Heart left ventricle (tissue), 16 donors: ENCODE data around the gene C3orf52. TPM values are rescaled to one million over a fixed set of nuclear protein-coding genes. Genes with fewer than 3 reads are reported as not detected.

Experiments used
- ATAC-seq, 4 donors: fragments of 200-7000 bp; cut with Tn5 transposase; one replicate each; pipeline ENCODE4 v1.9.1; 2020 to 2022; ENCODE audit warnings: moderate library complexity in 4 of 4, mild to moderate bottlenecking in 3 of 4, moderate number of reproducible peaks in 1 of 4
- DNase-seq, 5 donors: peaks; one replicate each; pipeline ENCODE4 v3.0.0-alpha.2; 2020
- H3K27ac ChIP-seq, 12 donors: fragments of 200-600 bp; sonication (generic) in 4 of 12; one replicate each; pipeline versions ENCODE4 v1.5.0 to v1.8.0; 2016 to 2022; ENCODE audit warnings: mild to moderate bottlenecking in 2 of 12
- H3K27me3 ChIP-seq, 9 donors: fragments of 200-600 bp; sonication (generic) in 2 of 9; one replicate each; pipeline versions ENCODE4 v1.5.1 to v1.8.0; 2016 to 2022; ENCODE audit warnings: mild to moderate bottlenecking in 3 of 9
- H3K36me3 ChIP-seq, 9 donors: fragments of 200-600 bp; sonication (generic) in 2 of 9; one replicate each; pipeline versions ENCODE4 v1.5.0 to v1.8.0; 2018 to 2022; ENCODE audit warnings: mild to moderate bottlenecking in 2 of 9
- H3K4me1 ChIP-seq, 12 donors: fragments of 200-600 bp; sonication (generic) in 4 of 12; one replicate each; pipeline versions ENCODE4 v1.5.0 to v1.8.0; 2016 to 2022; ENCODE audit warnings: mild to moderate bottlenecking in 3 of 12
- H3K4me3 ChIP-seq, 12 donors: fragments of 200-600 bp; sonication (generic) in 4 of 12; one replicate each; pipeline versions ENCODE4 v1.5.0 to v1.8.0; 2017 to 2022; ENCODE audit warnings: mild to moderate bottlenecking in 9 of 12, moderate library complexity in 4 of 12
- H3K9me3 ChIP-seq, 12 donors: fragments of 200-600 bp; sonication (generic) in 4 of 12; one replicate each; pipeline versions ENCODE4 v1.5.0 to v1.8.0; 2016 to 2022; ENCODE audit warnings: mild to moderate bottlenecking in 1 of 12
- POLR2A ChIP-seq, 2 donors: fragments of 450-650 bp; IDR thresholded peaks; one replicate each; pipeline ENCODE4 v1.6.1; 2017; ENCODE audit warnings: antibody characterized with exemption in 2 of 2, mild to moderate bottlenecking in 2 of 2, moderate library complexity in 2 of 2
- WGBS, 4 donors: extraction: QIAGEN DNeasy Blood & Tissue Kit in 2 of 4; methylation state at CpG; one replicate each; pipeline versions ENCODE4 v1.1.5 to v1.1.7; 2013 to 2018; 5-methylcytosine and 5-hydroxymethylcytosine counted together
- intact Hi-C, 10 donors: fragments of 100-400 bp; cut with DNase I; formaldehyde crosslinking; loops; one replicate each; pipeline versions ENCODE4 v1.11.1 to v1.14.2; 2022
- polyA plus RNA-seq, 2 donors: library from polyadenylated mRNA; stranded (reverse); fragments of 200-250 nt; gene quantifications; one replicate each; pipeline ENCODE4 v1.2.3, GENCODE V29; 2013
- total RNA-seq, 9 donors: library from RNA; depleted of rRNA in 2 of 9; stranded (reverse); fragments of >200 nt in 2 of 9; fragmentation: NEBNext Ultra II Directional in 3 of 9; extraction: Animal tissue kit (Norgen Biotek cat#: 25700) in 3 of 9; gene quantifications; one replicate each; pipeline versions ENCODE4 v1.1.0 to v1.2.4, GENCODE V29; 2016 to 2023
- TF ChIP-seq, protein P1 (sequence below), 12 donors: fragments of 200-600 bp; sonication (generic) in 4 of 12; IDR thresholded peaks; one replicate each; pipeline versions ENCODE4 v1.5.0 to v1.8.0; 2018 to 2022; ENCODE audit warnings: antibody characterized with exemption in 12 of 12, mild to moderate bottlenecking in 5 of 12
- donor health status: ischemic (EF 13 %, LVEDD 7.1; RV severe dilation, severe dysfunction).
- donor health status: healthy with polysubstance abuse.
- donor health status: DM: no; HTN: yes; CAD: no.
- donor health status: DM: no; HTN: no; CAD: no.
- donor health status: ischemic (EF 25% LVEDD 6.9; RV normal size, moderate dysfunction).
- donor health status: ischemic (EF 25% LVEDD 5.7; RV mildly dilated, moderate dysfunction).
- donor health status: healthy.
- donor health status: DM: yes; HTN: yes; CAD: no.
- donor health status: ischemic (EF 35%, LVEDD 5.7; RV mildly dilated, moderate dysfunction).
- donor health status: nonischemic (EF 11% LVEDD 7.7; RV severe dilation, severe dysfunction).
- donor health status: DM: yes; HTN: yes; CAD: no.
- donor health status: PGD.
- donor health status: ischemic (EF 29% LVEDD 5.4; RV normal size, mild dysfunction).
- donor health status: nonischemic (EF 23%, LVEDD 6.1; RV moderate dilation, normal function).

The C3orf52 gene
- total and polyA plus RNA-seq, 11 donors: 1.4 to 9.6 (median 4.9) TPM

DNA sequence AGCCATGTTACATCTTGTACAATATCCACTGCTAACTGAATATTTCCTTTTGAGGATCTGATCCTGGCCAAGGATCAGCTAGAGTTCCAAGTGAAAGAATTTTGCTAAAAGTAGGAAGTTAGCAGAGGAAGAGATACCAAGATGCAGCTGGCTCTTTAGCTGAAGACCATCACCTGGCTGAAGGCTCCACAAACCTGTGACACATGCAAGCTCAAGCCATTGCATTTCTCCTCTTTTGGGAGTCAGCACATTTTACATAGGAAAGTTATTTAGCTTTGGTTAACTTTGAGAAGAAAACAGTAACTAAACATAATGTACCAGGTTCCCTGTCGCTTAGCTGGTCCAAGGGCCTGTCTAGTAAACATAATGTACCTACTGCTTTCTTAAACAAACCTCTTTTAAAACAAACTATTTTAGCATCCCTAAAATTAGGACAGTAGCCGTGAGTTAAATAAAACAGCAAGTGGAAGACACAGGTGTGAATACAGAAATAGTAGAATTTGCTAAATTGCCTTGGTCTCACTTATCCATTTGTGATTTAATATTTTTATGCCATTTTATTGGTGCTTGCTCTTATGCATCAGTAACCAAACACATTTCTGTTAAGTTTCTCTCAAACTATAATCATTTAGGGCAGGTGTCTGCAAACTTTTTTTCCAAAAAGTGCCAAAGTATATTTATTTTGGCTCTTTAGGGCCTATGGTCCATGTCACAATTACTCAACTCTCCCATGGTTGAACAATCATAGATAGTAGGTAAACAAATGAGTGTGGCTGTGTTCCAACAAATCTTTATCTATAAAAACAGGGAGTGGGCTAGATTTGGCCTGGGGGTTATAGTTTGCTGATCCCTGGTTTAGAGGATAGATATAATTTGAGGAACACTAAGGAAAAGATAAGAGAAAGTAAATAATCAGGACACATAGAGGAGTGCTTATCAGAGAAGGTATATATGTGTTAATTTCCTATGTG, 35.7 kb downstream of the C3orf52 start:
- intact Hi-C loops: loop anchor here in 1 of 10 donors (10.0 kb wide), 1 partner anchor 173 kb away; the partner anchor contains the start of gene SLC9C1
- H3K27ac ChIP-seq: no peak overlapping the region
- no peaks in the 10 kb centered on the region for H3K9me3 ChIP-seq
- no peak for TF ChIP-seq POLR2A (IDR thresholded peaks at IDR 0.05)
- TF ChIP-seq, protein P1, sequence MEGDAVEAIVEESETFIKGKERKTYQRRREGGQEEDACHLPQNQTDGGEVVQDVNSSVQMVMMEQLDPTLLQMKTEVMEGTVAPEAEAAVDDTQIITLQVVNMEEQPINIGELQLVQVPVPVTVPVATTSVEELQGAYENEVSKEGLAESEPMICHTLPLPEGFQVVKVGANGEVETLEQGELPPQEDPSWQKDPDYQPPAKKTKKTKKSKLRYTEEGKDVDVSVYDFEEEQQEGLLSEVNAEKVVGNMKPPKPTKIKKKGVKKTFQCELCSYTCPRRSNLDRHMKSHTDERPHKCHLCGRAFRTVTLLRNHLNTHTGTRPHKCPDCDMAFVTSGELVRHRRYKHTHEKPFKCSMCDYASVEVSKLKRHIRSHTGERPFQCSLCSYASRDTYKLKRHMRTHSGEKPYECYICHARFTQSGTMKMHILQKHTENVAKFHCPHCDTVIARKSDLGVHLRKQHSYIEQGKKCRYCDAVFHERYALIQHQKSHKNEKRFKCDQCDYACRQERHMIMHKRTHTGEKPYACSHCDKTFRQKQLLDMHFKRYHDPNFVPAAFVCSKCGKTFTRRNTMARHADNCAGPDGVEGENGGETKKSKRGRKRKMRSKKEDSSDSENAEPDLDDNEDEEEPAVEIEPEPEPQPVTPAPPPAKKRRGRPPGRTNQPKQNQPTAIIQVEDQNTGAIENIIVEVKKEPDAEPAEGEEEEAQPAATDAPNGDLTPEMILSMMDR (IDR thresholded peaks at IDR 0.05): no peak
- no peaks in the 10 kb centered on the region for H3K36me3 ChIP-seq
- H3K4me1 ChIP-seq: peaks cover 0 to 49% (median 4%) of the 10 kb centered on the region in 12 donors
- no peaks in the 10 kb centered on the region for H3K27me3 ChIP-seq
- no peak overlapping the region for H3K4me3 ChIP-seq
- WGBS, 4 donors: 94 to 100% (median 95%) methylated on average over 2 of the region's 2 CpGs
- ATAC-seq (no peak), DNase-seq (no peak)

DNA sequence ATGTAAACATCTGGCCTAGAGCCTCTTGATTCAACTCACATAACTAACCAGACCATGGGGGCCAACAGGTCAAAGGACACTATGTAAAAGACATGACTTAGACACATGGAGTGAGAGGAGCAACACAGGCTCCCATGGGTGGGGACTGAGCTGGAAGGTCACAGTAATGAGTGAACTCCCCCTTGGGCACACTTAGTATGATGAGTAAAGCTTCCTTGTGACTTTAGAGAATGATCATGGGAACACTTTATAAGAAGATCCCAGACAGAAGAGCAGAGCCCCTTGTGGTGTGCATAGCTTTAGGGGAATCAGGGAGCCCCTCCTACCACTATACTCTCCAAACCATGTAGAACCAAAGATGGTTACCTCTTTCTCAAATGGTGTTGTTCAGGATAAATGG, 36.7 kb downstream of the C3orf52 start:
- DNase-seq: no peak
- peaks cover 0 to 50% (median 13%) of the 10 kb centered on the region in 12 donors for H3K4me1 ChIP-seq
- TF ChIP-seq POLR2A (IDR thresholded peaks at IDR 0.05): no peak
- TF ChIP-seq, protein P1 (IDR thresholded peaks at IDR 0.05): no peak
- H3K27me3 ChIP-seq: no peaks in the 10 kb centered on the region
- no peak overlapping the region for H3K27ac ChIP-seq
- no peak for ATAC-seq
- H3K36me3 ChIP-seq: no peaks in the 10 kb centered on the region
- intact Hi-C loops: loop anchor here in 1 of 10 donors (10.0 kb wide), 1 partner anchor 172 kb away; the partner anchor contains the start of gene SLC9C1
- H3K9me3 ChIP-seq: no peaks in the 10 kb centered on the region
- no peak overlapping the region for H3K4me3 ChIP-seq

DNA sequence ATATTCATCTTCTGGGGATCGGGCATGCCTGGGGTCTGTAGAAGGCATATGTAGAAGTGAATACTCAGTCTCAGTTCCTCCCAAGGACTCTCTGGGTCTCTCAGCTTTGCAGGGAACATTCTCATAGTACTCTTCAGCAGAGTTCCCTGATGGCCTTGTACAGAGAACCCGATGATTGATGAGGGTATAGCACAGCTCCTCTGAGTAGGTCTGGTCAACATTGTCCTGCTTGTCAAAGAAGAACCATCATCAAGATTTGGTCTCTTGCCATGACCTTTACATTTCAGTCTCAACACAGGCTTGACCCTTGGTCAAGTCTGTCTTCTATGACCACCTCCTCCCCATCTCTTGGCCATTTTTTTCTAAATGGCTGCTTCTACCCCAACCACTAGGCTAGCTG, 37.4 kb downstream of the C3orf52 start:
- WGBS, 4 donors: 94 to 98% (median 96%) methylated on average over 2 of the region's 2 CpGs
- intact Hi-C loops: loop anchor here in 1 of 10 donors (10.0 kb wide), 1 partner anchor 171 kb away; the partner anchor contains the start of gene SLC9C1
- TF ChIP-seq POLR2A (IDR thresholded peaks at IDR 0.05): no peak
- TF ChIP-seq, protein P1 (IDR thresholded peaks at IDR 0.05): no peak
- Histone ChIP-seq H3K4me3 (no peak overlapping the region), H3K4me1 (peaks cover 0 to 50% (median 14%) of the 10 kb centered on the region in 12 donors), H3K9me3 (no peaks in the 10 kb centered on the region), H3K27me3 (no peaks in the 10 kb centered on the region), H3K27ac (no peak overlapping the region), H3K36me3 (no peaks in the 10 kb centered on the region)
- ATAC-seq (no peak), DNase-seq (no peak)

DNA sequence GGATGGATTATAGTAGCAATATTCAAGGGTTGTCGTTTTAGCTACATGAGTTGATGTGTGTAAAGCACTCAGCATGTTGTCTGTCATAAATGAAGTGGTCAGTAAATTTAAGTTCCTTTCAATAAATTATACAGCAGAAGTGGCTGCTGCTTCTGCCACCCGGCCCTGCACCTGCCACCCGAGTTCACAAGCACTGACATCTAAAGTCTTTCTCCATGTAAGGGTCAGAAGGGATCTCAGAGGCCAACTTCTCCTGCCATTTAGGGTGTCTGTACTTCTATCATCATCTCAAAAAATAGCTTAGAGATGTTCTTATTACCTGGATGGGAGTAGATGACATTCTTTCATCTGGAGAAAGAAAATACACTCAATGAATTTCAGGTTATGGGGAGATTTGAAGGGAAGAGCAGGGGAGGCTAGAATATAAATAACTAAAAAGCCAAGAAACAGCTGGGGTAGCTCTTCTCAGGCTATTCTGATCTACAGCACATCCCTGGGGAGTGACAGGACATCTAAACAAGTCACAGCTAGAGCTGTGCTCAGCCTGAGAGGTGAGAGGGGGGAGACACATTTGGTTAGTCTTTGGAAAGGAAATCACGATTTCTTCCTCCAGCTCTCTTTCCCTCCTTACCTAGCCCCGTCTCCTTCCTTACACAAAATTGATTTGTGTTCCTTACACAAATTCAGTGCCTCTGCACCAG, 38.9 kb downstream of the C3orf52 start:
- WGBS, 4 donors: 77 to 85% (median 79%) methylated on average over 5 of the region's 5 CpGs

More for the DNA sequence above, 38.9 kb downstream of the C3orf52 start:
- no peaks in the 10 kb centered on the region for H3K27me3 ChIP-seq
- no peaks in the 10 kb centered on the region for H3K9me3 ChIP-seq
- no peak for DNase-seq
- intact Hi-C loops: loop anchor here in 2 of 10 donors (5.0 to 10.0 kb wide), 2 partner anchors 170 to 397 kb away; partner anchors contain the start of gene SLC9C1 (in 1 of the 2)
- H3K4me3 ChIP-seq: no peak overlapping the region
- ATAC-seq: no peak
- no peak overlapping the region for H3K27ac ChIP-seq
- no peaks in the 10 kb centered on the region for H3K36me3 ChIP-seq
- H3K4me1 ChIP-seq: peaks cover 0 to 47% (median 14%) of the 10 kb centered on the region in 12 donors
- TF ChIP-seq, protein P1 (IDR thresholded peaks at IDR 0.05): no peak
- TF ChIP-seq POLR2A (IDR thresholded peaks at IDR 0.05): no peak
